Panc1 (cell line): ENCODE measurements around the gene NUMB. TPM values are rescaled to one million over a fixed set of nuclear protein-coding genes. Genes with fewer than 3 reads are reported as not detected.

Experiments used
- ATAC-seq: fragments of 200-7000 bp; cut with Tn5 transposase; 2 replicates; pipeline ENCODE4 v1.9.1; 2020; ENCODE audit warnings: mild to moderate bottlenecking, moderate library complexity
- BruUV-seq: library from RNA; stranded (reverse); fragments of 400-500 nt; replicated peaks from 2 replicates; lab custom pipeline; 2021; lab: Mats Ljungman, UMichigan
- CTCF ChIA-PET: fragments of 300-600 bp; sonication (Branson Sonifier 250); formaldehyde crosslinking; loops from one replicate; lab custom pipeline; 2022; ENCODE audit warnings: antibody characterized with exemption; lab: Charles Lee
- POLR2A ChIA-PET: fragments of 300-600 bp; sonication (Branson Sonifier 250); formaldehyde crosslinking; loops from one replicate; lab custom pipeline; 2022; ENCODE audit warnings: antibody characterized with exemption; lab: Charles Lee
- DNase-seq: peaks from one replicate; pipeline ENCODE4 v3.0.0-alpha.2; 2010; ENCODE audit warnings: low read depth, low spot score
- H3K27ac ChIP-seq: 2 replicates; pipeline ENCODE4 v1.5.1; 2011; ENCODE audit warnings: mild to moderate bottlenecking, low read length, inconsistent platforms
- H3K27me3 ChIP-seq: fragments of 200-500 bp; sonication (Bioruptor generic); 2 replicates; pipeline ENCODE4 v1.6.0; 2014; ENCODE audit warnings: low read length, inconsistent platforms; ENCODE audit not compliant: control insufficient read depth, insufficient read depth
- H3K36me3 ChIP-seq: fragments of 200-500 bp; sonication (Bioruptor generic); 2 replicates; pipeline ENCODE4 v1.5.1; 2014; ENCODE audit warnings: inconsistent platforms, mild to moderate bottlenecking, low read length, moderate library complexity; ENCODE audit not compliant: control insufficient read depth, insufficient read depth
- H3K4me1 ChIP-seq: 2 replicates; pipeline ENCODE4 v1.5.1; 2011; ENCODE audit warnings: inconsistent platforms, mild to moderate bottlenecking, low read length, moderate library complexity; ENCODE audit not compliant: control insufficient read depth, insufficient read depth
- H3K4me3 ChIP-seq, 2 experiments: 2 replicates each; pipeline ENCODE4 v1.5.1; 2011 to 2012; ENCODE audit warnings: low read depth in 2 of 2, low read length in 2 of 2, mild to moderate bottlenecking in 2 of 2, inconsistent platforms in 1 of 2, moderate library complexity in 1 of 2
- H3K9me3 ChIP-seq: fragments of 200-500 bp; sonication (Bioruptor generic); 2 replicates; pipeline ENCODE4 v1.5.1; 2014; ENCODE audit warnings: low read depth, mild to moderate bottlenecking, inconsistent platforms, low read length, moderate library complexity; ENCODE audit not compliant: control insufficient read depth, insufficient read depth
- POLR2AphosphoS5 ChIP-seq: IDR thresholded peaks from 2 replicates; pipeline ENCODE4 v1.6.1; 2012; ENCODE audit warnings: mild to moderate bottlenecking, low read depth, low read length, moderate library complexity
- TCF7L2 ChIP-seq: IDR thresholded peaks from 2 replicates; pipeline ENCODE4 v1.6.1; 2011; ENCODE audit warnings: mild to moderate bottlenecking, low read depth, low read length, inconsistent platforms
- in situ Hi-C: cut with HindIII; loops from 2 replicates; pipeline ENCODE4 v1.10.0; 2016; ENCODE audit warnings: low sequenced_read_pairs, low pct_unique_long_range_greater_than_20kb
- intact Hi-C: fragments of 100-400 bp; cut with micrococcal nuclease; formaldehyde crosslinking; loops from one replicate; pipeline ENCODE4 v1.10.0; 2022; ENCODE audit not compliant: unreplicated experiment
- total RNA-seq: library from RNA; stranded (reverse); gene quantifications from one replicate; pipeline ENCODE4 v1.2.1, GENCODE V29; 2021; ENCODE audit not compliant: unreplicated experiment
- TF ChIP-seq, protein P1 (sequence below): fragments of 450-650 bp; IDR thresholded peaks from 2 replicates; pipeline ENCODE4 v1.5.1; 2017; ENCODE audit warnings: mild to moderate bottlenecking

The NUMB gene
- total RNA-seq, 1 experiment from 2014 or later: 51.5 TPM

DNA sequence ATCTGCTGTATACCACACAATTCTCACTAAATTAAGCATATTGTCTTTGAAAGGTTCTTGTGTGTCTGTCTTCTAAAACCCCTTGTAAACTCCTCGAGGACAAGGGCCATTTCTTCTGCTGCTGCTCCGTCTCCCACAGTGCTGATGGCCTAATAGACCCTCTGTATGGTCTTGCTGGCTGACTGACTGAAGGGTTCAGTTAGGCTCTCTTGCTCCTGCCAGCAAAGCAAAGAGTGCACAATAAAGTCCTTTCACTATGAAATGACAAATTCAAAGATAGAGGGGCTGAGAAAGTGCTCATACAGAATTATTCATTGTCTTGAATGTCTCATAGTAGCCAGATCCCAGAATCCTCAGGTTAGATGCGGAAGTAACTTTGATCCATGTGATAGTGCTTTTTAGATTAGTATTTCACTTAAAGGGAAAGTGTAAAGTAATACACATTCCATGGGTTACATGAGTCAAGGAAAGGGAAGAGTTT, 18.1 kb upstream of the NUMB start:
- TF ChIP-seq, protein P1, sequence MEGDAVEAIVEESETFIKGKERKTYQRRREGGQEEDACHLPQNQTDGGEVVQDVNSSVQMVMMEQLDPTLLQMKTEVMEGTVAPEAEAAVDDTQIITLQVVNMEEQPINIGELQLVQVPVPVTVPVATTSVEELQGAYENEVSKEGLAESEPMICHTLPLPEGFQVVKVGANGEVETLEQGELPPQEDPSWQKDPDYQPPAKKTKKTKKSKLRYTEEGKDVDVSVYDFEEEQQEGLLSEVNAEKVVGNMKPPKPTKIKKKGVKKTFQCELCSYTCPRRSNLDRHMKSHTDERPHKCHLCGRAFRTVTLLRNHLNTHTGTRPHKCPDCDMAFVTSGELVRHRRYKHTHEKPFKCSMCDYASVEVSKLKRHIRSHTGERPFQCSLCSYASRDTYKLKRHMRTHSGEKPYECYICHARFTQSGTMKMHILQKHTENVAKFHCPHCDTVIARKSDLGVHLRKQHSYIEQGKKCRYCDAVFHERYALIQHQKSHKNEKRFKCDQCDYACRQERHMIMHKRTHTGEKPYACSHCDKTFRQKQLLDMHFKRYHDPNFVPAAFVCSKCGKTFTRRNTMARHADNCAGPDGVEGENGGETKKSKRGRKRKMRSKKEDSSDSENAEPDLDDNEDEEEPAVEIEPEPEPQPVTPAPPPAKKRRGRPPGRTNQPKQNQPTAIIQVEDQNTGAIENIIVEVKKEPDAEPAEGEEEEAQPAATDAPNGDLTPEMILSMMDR: no peak
- Histone ChIP-seq H3K4me1 (no peaks in the 10 kb centered on the region), H3K4me3 (no peak overlapping the region), H3K27ac (no peak overlapping the region), H3K27me3 (no peaks in the 10 kb centered on the region), H3K36me3 (no peaks in the 10 kb centered on the region), H3K9me3 (no peaks in the 10 kb centered on the region)
- intact Hi-C loops (no loop called here), in situ Hi-C loops (no loop called here)
- POLR2A ChIA-PET: no interaction called here
- DNase-seq (no peak), ATAC-seq (no peak)
- CTCF ChIA-PET: no interaction called here
- no TSS peak for BruUV-seq

DNA sequence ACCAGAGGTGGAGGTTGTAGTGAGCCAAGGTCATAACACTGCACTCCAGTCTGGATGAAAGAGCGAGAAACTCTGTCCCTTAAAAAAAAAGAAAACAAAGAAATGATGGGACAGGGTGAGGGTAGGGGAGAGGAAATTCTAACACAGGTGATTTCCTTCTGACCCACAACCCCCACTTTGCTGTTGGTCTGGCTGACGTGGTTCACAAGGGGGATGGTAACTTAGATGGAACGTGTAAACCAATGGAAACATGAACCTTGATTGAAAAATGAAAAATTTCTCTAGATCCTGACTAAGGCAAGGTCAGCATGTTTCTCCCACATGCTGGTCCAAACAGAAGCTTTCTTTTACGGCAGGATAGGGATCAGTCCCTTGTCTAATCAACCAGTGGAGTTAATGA, 16.6 kb upstream of the NUMB start:
- no peak overlapping the region for H3K4me3 ChIP-seq
- H3K27ac ChIP-seq: no peak overlapping the region
- in situ Hi-C loops: no loop called here
- ATAC-seq (no peak), DNase-seq (no peak)
- no TSS peak for BruUV-seq
- no peaks in the 10 kb centered on the region for H3K4me1 ChIP-seq
- CTCF ChIA-PET: no interaction called here
- no peaks in the 10 kb centered on the region for H3K36me3 ChIP-seq
- H3K27me3 ChIP-seq: no peaks in the 10 kb centered on the region
- intact Hi-C loops: no loop called here
- POLR2A ChIA-PET: no interaction called here
- no peaks in the 10 kb centered on the region for H3K9me3 ChIP-seq
- TF ChIP-seq TCF7L2: no peak
- TF ChIP-seq POLR2AphosphoS5: no peak

DNA sequence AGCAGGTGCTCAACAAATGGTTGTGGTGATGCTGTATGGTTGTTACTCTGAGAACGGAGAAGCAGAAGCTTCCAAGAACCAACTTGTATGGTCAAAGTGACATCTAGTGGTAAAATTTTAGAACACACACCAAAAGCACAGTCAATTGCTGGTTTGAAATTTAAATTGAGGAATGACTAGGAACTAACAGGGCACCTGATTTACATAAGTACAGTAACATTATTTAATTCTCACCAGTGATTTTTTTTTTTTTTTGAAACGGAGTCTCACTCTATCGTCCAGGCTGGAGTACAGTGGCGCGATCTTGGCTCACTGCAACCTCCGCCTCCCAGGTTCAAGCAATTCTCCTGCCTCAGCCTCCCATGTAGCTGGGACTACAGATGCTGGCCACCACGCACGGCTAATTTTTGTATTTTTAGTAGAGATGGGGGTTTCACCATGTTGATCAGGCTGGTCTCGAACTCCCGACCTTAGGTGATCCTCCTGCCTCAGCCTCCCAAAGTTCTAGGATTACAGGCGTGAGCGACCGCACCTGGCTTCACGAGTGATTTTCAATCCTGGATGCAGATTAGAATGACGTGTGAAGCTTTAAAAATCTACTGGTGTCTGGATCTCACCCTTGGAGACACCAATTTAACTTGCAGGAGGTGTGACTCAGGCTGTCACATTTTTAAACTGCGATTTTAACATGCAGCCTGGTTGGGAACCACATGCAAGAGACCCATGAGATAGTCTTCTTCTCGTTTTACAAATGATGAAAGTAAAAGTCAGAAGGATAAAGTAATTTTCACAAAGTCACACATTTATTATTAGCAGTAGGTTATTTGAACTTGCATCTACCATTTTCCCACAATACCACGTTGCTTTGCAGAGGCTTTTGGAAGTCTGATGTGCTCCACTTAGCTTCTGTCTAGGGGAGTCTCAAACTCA, 14.1 kb upstream of the NUMB start:
- ATAC-seq: peak; percentile 89
- CTCF ChIA-PET: interaction anchor here (0.5 to 1.7 kb wide), 10 partner anchors 9 to 299 kb away, joined by 3 to 28 read pairs (median 4); no protein-coding TSS in a partner anchor
- H3K27ac ChIP-seq: no peak overlapping the region
- H3K36me3 ChIP-seq: no peaks in the 10 kb centered on the region
- intact Hi-C loops: loop anchor here (1.0 kb wide), 1 partner anchor 177 kb away; no protein-coding TSS in a partner anchor
- no peaks in the 10 kb centered on the region for H3K27me3 ChIP-seq
- TF ChIP-seq TCF7L2: no peak
- TF ChIP-seq, protein P1: peak; percentile 71
- no peaks in the 10 kb centered on the region for H3K9me3 ChIP-seq
- DNase-seq: no peak
- H3K4me3 ChIP-seq: no peak overlapping the region
- POLR2A ChIA-PET: no interaction called here
- H3K4me1 ChIP-seq: no peaks in the 10 kb centered on the region
- in situ Hi-C loops: no loop called here
- BruUV-seq: no TSS peak
